DMS79 treated with DMSO at 0.1 percent for 48 hours (cell line): ENCODE data around the gene SUSD4.

Experiments used
- DNase-seq: peaks from one replicate; lab custom pipeline; 2025; lab: John Stamatoyannopoulos, UW

Gene SUSD4

DNA sequence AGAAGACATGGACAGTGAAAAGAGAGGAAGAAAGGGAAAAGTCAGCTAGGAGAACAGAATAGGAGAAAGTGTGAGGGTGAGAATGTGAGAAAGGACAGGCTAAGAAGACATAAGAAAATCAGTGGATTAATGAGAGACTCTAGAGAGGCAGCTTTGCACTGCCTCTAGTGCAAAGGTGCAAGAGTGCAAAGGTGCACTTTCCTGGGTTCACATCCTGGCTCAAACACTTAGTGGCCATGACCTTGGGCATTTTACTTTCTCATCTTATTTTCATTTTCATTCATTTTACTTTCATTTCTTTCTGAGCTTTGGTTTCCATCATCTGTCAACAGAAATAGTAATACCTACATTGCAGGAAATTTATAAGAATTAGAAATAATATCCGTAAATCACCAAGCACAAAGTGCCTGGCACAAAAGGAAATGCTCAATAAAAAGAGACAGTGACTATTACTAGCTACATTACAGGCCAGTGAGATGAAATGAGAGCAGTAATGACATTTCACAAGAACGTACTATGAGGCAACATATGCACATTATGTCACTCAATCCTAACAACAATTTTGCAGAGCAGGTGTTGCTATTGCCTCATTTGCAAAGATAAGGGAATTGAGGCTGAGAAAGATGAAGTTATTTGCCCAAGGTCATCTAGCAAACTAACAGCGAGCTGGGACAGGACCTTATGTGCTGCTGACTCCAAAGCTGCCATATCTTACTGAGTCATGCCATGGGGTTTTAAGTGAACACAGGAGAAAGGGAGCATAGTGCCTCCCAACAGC, 113.9 kb downstream of the SUSD4 start:
- no peak for DNase-seq

DNA sequence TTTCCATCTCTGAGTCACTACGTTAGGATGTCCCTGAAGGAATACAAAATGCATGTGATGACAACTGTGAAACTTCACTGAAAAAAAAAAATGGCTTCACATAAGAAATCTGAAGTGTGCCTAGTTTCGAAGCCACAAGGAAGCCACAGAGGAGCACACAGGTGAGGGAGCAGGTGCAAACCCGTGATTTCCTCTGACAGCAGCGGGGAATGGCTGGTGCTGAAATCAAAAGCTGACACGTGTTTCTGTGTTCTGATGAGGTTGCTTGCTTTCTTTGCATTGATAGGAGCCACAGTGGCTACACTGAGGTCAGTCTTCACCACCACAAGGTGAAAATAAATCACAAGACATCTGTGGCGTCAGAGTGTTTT, 115.2 kb downstream of the SUSD4 start:
- no peak for DNase-seq

DNA sequence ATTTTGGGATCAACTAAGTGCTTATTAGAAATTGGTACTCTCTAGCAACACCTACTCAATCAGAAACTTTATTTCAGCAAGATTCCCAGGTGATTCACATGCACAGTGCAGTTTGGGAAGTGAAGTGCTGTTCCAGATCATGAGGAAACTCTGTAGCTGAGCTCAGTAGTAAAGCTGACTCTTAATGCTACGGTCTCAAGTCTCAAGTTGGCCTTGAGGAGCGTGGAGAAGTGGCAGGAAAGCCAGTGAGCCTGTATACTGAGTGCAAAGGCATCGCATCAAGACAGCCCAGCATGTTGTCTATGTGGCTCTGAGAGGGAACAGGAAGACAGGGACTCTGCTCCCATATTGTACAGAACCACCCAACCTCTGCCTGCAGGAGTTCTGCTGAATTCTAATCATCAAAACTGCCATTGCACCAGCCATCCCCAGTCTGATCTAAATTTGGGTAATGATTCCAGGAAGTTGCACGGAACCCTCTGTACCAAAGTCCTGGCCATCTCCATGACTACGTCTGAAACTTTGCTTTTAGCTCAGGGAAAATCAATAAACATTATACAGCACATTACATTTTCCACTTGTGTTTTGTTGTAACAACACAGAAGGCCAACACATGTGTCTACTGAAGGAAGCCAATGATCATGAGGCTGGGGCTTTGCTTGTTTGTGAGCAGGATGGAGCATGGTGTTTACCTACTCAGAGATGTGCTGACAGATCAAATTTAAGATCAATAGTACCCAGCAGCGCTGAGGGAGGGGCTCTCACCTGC, 115.8 kb downstream of the SUSD4 start:
- peak; percentile 74 for DNase-seq

DNA sequence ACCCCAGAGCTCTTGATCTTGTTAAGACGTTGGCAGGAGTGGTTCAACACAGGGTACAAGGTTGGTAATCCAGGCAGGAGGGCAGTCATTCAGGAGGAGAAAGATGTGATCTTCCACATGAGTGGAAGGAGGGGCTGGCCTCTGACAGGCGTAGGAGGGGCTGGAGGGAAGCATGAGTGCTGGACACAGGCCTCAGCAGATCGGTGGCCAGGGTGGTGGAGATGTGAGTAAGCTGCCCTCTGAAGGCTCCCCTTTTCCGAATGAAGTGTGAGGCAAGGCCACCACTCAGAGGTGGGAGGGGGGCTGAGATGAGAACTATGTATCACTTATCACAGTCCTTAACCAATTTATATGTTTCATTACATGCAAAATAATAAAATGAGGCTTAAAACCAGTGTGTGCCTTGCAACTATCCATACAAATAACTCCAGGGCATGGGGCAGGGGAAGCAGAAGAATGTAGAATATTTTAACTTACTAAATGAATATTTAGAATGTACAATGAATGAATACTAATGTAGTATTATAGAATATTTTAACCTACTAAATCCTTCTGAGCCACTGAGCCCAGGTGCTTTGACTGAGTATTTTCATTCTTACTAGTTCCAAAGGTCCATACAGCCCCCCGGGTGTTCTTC, 117.4 kb downstream of the SUSD4 start:
- no peak for DNase-seq

DNA sequence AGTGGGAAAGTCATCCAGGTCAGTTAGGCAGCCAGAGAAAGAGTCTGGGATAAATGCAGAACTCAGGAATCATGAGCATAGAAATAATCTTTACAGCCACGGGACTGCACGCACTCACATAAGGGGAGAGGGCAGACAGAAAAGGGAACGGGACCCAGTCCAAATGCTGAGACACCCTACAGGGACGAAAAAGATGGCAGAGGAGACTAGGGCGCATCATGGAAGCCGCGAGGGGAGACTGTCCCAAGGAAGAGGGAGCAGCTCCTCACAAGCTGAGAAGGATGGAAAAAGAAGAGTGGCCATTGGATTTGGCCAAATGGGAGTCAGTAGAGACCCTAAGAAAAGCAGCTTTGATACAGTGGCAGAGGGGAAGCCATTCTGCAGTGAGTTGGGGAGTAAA, 118.0 kb downstream of the SUSD4 start:
- no peak for DNase-seq

DNA sequence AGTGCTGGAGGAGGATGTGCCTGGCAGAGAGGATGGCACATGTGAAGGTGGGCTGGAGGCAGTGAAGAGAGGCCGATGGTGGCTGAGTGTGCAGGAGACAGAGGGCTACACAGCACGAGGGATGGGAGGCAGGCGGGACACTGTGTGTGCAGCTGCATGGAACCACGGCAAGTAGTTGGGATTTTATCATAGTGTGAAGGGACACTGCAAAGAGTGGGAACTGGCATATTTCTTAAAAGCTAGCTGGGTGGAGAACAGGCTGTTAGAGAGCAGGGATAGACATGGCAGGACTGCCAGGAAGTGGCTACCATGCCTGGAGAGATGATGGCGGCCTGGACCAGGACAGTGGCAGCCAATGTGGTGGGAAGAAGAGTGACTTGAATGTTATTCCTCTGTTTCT, 118.6 kb downstream of the SUSD4 start:
- DNase-seq = no peak

DNA sequence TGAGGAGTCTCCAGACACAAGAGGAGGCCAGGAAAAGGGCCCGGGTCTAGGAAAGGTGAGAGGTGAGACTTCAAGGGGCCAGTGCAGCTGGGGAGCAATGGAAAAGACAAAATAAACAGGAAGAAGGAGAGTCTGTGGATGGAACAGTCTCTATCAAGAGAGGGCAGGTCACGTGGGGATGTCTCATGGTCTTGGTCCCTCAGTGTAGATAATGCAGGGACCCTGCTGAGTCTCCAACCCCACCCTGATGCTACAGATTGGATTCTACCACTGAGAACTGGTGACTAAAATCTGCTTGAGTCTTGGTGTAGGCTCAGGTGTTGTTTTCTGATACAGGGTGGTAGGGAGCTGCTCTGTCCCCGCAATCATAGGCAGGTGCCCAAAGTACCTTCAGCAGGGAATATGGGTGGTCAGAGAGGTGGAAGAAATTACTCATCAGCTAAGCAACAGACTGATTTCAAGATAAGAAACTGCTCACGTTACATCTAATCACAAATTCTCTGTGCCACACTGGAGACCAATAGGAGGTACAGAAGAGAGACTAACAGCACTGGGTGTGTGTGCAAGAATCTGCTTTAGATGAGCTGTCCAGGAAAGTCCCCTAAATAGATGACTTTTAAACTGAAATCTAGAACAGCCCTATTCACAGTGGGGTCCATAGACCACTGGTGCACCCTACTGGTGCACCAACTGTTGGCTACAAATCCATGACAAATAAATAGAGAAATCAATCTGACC, 119.4 kb downstream of the SUSD4 start:
- DNase-seq = no peak

DNA sequence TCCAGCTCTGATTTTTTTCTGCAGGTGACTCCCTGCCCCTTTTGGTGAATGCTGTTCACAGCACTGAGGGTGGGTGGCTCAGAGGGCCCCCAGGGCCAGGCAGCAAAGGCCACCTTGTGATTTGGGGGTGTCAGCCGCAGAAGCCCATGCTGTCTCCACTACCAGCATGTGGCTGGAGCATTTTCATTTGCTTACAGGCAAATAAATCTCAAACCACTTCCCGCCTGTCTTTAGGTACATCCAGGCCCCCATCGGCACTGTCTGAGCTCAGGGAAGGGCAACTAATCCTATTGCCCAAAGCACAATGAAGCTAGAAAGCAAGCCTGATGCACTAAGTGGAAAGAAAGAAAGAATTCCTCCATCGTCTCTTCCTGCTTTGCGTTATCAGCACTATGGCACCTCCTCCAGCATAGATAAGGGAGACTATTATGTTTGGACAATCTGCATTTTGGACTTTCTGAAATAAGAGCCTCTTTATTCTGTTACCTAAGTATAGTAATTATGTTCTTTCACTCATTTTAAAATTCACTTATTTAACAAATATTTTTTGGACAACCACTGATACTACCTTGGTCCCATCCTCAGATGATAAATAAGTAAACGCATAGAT, 120.4 kb downstream of the SUSD4 start:
- DNase-seq = no peak

DNA sequence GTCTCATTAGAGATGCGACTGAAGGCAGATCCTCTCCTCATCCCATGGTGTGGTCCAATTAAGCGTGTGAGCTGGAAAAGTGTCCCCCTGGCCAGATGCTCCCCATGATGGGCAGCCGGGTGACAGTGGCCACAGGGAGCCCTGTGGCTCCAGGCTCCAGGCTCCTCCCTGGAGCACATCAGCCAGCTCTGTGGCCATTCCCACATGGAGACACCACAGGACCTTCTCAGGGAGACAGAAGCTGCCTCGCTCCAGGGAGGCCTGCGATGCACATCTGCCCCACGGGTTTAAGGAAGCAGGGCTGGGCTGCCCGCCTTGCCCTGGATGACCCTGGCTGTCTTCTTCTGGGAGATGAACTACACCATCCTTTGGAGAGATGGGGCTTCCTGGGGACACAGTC, 121.0 kb downstream of the SUSD4 start:
- no peak for DNase-seq

DNA sequence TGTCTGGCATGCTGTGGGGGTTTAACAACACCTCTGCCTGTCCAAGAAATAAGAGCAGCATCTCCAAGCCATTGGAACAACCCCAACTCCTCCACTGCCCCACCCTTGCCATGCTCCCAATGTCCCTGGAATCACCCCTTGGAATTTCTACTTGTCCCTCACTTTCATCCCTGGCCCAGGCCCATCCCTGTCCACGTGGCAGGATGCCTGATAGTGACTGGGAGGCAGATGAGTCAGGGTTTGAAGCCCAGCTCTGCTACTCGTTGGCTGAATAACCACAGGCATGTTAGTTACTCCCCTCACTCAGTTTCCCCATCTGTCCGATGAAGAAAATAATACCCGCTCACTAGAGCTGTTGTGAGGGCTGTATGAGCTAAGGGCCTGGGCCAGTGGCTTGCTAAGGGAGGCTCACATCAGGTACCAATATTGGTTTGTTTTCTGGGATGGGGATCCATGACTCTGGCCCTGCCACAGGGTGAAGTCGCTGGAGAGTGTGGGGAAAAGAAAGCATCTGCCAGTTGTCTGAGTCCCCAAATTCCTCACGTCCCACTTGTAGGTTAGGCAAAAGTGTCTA, 121.5 kb downstream of the SUSD4 start:
- no peak for DNase-seq

DNA sequence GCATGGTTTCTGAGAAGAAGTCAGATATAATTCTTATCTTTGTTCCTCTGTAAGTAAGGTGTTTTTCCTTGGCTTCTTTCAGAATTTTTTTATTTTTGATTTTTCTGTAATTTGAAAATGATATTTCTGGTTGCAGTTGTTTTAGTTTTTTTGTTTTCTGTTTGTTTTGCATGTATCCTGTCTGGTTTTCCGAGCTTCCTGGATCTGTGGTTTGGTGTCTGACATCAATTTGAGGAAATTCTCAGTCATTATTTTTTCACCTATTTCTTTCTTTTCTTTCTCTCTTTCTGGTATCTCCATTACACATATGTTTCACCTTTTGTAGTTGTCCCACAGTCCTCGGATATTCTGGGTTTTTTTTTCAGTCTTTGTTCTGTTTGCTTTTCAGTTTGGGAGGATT, 123.9 kb downstream of the SUSD4 start:
- DNase-seq = no peak

DNA sequence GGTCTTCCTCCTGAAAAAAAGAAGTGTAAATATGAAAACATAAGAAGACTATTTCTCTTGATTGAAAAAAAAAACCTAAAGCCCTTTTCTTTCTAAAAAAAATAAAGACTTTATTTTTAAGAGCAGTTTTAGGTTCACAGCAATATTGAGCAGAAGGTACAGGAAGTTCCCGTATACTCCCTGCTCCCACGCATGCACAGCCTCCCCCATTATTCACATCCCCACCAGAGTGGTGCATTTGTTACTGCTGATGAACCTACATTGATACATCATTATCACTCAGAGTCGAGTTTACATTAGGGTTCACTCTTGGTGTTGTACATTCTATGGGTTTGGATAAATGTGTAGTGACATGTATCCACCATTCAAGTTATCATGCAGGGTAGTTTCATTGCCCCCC, 128.9 kb downstream of the SUSD4 start:
- DNase-seq = no peak

DNA sequence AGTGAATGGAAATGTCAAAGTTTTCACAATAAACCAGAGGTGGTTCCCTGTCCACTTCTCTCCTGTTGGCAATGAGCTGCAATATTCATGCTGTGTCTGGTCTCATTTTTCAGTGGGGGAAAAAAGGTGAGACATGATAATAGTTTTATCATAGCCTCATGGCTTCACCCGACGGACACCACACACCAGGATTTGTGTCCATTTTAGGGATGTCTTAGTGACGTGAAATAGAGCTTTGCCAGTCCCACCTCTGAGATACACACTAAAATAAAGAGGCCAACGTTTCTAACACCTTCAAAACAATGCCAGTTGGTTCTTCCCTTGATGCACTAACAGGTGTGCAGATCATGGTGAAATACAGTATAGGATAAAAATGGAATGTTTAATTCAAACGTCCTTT, 129.4 kb downstream of the SUSD4 start:
- DNase-seq = no peak

DNA sequence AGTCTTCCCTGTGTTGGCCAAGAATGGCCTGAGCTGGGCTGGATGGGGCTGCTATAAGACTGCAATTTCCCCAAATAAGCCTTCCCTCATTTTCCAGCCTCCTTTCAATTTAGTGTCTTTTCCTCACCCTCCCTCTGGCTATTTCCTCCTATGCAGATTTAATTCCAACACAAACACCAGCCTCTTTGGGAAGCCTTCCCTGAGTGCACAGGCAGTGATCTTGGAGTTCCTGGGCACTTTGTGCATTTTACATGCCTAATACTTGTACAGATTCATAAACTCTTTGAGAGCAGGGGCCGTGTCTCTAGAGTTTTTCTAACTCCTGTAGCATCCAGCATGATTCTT, 129.8 kb downstream of the SUSD4 start:
- no peak for DNase-seq

DNA sequence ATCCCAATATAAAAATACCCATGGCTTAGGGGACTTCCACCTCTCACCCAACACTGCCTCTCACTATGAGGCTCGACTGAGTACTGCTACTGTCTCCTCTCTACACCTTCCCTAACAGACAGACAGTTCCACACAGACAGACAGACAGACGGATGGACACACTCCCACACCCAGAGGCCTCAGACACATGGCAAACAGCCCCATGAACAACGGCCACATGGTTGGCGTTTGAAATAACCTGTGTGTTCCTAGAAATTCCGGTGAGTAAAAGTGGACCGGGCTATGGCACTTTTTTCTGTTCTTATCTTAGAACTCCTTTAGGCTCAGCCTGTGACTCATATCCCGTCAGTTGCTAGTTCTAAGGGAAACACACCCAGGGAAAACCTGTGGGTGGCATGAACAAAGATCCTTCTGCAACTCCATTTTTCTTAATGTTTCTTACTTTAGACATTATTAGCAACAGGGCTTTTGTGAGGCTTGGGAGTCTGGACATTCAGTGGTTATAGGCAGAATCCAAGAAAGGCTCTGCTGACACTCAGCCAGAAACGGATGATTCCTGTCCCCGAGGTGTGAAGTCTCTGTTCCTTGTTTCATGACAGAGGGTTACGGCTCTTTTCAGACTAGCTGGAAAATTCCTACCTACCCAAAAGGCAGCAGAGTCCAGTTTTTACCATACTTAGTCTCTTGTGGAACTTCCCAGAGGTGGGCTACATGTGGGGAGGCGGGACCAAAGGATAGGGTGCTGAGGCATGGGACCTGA, 130.4 kb downstream of the SUSD4 start:
- DNase-seq = no peak

DNA sequence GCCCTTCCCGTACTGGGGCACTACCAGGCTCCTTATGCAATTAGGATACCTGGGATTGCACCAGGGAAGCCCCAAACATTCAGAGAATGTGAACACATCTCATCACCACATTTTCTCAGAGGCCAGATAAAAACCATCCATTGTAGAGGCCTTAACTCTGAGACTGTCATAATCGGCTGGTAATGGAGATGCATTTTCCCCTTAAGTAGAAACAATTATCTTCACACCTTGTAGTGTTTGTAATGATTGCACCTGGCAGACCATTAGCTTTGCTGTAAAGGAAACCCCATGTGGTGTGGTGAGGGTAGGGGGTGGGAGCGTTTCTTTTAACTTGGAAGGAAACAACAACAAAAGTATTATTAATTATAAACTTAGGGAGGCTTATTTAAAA, 131.0 kb downstream of the SUSD4 start:
- no peak for DNase-seq

DNA sequence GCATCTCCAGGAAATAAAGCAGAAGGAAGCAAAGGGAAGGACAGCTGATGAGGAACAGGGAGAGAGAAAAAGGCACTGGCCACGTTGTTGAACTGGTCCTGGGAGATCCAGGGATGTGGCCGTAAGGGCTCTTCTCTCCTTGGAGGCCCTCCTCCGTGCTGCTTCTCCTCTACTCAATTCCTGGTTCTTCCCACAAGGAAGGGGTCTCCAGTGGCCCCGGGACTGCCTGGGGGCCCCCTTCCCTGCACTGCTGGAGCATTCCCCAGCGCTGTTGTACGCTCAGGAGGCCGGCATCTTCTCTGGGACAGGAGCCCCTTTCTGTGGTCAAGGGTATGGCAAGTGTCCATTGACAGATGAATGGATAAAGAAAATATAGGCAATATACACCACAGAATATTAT, 132.4 kb downstream of the SUSD4 start:
- DNase-seq = no peak

DNA sequence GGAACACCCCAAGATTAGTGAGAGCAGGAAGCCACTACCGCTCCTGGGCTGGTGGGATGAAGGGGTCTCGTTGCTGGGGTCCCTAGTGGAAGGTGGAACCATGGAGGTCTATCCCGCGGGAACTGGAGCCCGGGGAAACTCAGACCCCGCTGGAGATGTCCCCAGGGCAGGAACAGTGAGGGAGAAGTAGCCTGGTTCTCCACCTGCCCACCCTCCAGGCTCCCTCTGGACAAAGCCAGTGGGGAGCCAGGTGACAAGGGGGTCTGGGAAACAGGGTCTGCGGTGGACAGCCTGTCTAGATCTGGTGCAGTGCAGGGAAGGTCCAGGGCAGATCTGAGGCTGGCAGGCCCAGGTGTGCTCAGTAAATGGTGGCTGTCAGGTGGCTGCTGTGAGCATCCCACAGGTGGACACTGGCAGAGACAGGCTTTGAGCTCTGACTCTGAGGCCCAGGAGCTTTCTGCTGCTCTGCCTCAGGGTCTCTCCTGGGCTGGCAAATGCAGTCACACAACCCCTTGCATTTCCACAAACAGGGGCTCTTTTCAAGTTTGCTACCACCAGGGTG, 132.9 kb downstream of the SUSD4 start:
- DNase-seq = no peak

DNA sequence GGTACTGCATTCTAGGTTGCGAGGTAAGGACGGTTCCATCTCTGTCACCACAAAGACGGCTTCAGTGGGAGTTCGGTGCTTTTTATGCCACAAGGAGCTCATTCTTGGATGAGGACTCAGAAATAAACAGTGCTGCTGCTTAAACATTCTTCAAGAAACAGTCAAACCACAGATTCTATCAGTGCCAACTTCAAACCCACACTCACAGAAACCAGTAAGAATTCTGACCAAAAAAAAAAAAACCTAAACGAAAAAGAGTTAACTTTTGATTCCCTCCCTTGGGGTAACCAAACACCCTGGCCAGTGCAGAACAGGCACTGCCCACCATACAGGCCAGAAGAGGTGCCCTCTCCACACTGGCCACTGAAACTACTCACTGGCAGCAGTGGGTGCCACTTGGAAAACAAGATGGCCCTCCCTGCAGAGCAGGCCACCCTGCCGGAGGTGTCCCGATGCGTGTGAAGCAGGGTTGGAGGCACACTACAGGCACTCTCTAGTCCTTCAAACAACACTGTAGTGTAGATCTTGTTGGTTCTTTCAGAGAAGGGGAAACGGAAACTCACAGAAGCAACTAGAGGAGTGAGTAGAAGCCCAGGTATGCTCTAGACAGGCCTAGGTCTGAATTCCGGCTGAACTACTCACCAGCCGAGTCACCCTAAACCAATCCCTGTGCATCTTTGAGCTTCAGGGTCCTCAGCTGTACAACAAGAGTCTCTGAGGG, 133.7 kb downstream of the SUSD4 start:
- no peak for DNase-seq

DNA sequence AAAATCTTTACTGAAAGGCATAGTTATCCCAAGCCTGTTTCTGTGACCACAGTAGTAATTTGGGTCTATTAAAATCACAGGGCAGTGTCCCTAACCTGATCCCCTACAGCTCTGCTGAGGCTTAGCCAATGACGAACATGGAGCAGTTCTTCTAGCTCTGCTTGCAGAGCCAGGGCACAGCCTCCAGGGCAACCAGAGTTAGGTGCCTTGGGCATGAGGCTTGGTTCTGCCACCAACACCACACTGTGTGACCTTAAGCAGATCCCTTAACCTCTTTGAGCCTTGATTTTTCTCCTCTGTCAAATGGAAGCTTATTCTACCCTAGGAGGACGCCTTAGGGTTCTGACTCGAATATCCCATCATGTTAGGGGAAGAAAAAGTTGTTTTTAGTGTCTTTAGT, 134.2 kb downstream of the SUSD4 start:
- no peak for DNase-seq
